Measurements from ENCODE around the gene KIF1A.
"Not testable (repeated sequence)": the region's sequence is repeated elsewhere in the genome, so short reads cannot be mapped to it uniquely, and the experiment has no call there.

KIF1A gene

GRCh38 chr2:240692583-240693561, 127.1 kb downstream of the KIF1A start:
- not testable (repeated sequence) for DNase-seq

- DNase-seq = not testable (repeated sequence)
Observed at GRCh38 chr2:240691631-240692420, 128.2 kb downstream of the KIF1A start, which contains the start of gene AQP12A. AQP12A (plus strand) TSS chr2:240691866; CDS start chr2:240691914, 48 bp downstream.

- not testable (repeated sequence) for DNase-seq
Observed at GRCh38 chr2:240691075-240691427, 129.0 kb downstream of the KIF1A start.

- not testable (repeated sequence) for DNase-seq
Observed at GRCh38 chr2:240690421-240691074, 129.5 kb downstream of the KIF1A start.

GRCh38 chr2:240689975-240690374, 130.0 kb downstream of the KIF1A start:
- DNase-seq = no peak

- DNase-seq = no peak
Observed at GRCh38 chr2:240688553-240688919, 131.5 kb downstream of the KIF1A start.

GRCh38 chr2:240687741-240688552, 132.1 kb downstream of the KIF1A start:
- no peak for DNase-seq

GRCh38 chr2:240687045-240687740, 132.8 kb downstream of the KIF1A start:
- no peak for DNase-seq

- no peak for DNase-seq
Observed at GRCh38 chr2:240686460-240686859, 133.6 kb downstream of the KIF1A start.

- DNase-seq = no peak
Observed at GRCh38 chr2:240685771-240686371, 134.1 kb downstream of the KIF1A start.

GRCh38 chr2:240683980-240684728, 135.9 kb downstream of the KIF1A start:
- DNase-seq = not testable (repeated sequence)

- not testable (repeated sequence) for DNase-seq
Observed at GRCh38 chr2:240683329-240683979, 136.6 kb downstream of the KIF1A start.

GRCh38 chr2:240682431-240683224, 137.4 kb downstream of the KIF1A start, which contains the start of gene AQP12B:
AQP12B (minus strand) TSS chr2:240682885; CDS start chr2:240682837, 48 bp downstream.
- not testable (repeated sequence) for DNase-seq

GRCh38 chr2:240680185-240680584, 139.8 kb downstream of the KIF1A start:
- not testable (repeated sequence) for DNase-seq

- DNase-seq = not testable (repeated sequence)
Observed at GRCh38 chr2:240678909-240679308, 141.1 kb downstream of the KIF1A start.

GRCh38 chr2:240678043-240678442, 142.0 kb downstream of the KIF1A start:
- not testable (repeated sequence) for DNase-seq

- not testable (repeated sequence) for DNase-seq
Observed at GRCh38 chr2:240675345-240675744, 144.7 kb downstream of the KIF1A start.

- DNase-seq = peak; percentile 1
Observed at GRCh38 chr2:240674461-240675184, 145.4 kb downstream of the KIF1A start.

Data from NCI-H2107 (cell line).